COLO668 (cell line): Measurements from ENCODE around the gene RPS15.
A peak's percentile ranks its signal among the peaks of the same experiment; 100 is the strongest.

ENCODE experiments used
- DNase-seq: peaks from one replicate; lab custom pipeline; 2025; ENCODE audit not compliant: unreplicated experiment; lab: John Stamatoyannopoulos, UW

The RPS15 gene

GRCh38 chr19:1481893-1482360 lies 43.7 kb downstream of the RPS15 start:
- peak; percentile 35 for DNase-seq

DNA sequence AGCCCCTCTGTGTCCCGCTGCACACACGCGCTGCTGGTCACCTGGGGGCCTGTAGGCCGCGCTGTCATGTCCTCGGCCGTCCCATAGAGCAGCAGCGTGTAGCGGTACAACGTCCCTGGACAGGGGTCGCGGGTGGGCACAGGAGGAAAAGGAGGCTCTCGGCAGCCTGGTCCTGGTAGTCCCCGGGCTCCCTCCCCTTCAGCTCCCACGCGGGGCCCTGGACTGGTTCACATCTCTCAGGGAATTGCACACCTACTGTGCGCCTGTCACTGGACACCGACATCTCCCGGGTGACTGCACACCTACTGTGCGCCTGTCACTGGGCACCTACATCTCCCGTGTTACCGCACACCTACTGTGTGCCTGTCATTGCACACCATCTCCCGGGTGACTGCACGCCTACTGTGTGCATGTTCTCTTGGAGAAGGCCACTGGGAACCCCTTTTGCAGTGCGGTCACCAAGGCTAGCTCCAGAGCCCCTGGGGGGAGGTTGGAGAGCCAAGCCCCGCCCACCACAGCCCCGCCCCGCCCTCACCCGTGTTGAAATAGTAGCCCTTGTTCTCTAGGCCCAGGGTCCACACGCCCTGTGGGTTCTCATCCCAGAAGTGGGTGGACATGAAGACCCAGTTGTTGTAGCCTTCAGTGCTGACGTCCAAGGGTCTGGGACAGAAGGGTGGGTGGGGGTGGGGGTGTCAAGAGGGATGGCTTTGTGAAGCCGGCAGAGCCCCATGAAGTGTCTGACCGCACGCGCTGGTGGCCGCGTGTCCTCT lies 44.4 kb downstream of the RPS15 start:
- DNase-seq, result no peak

DNA sequence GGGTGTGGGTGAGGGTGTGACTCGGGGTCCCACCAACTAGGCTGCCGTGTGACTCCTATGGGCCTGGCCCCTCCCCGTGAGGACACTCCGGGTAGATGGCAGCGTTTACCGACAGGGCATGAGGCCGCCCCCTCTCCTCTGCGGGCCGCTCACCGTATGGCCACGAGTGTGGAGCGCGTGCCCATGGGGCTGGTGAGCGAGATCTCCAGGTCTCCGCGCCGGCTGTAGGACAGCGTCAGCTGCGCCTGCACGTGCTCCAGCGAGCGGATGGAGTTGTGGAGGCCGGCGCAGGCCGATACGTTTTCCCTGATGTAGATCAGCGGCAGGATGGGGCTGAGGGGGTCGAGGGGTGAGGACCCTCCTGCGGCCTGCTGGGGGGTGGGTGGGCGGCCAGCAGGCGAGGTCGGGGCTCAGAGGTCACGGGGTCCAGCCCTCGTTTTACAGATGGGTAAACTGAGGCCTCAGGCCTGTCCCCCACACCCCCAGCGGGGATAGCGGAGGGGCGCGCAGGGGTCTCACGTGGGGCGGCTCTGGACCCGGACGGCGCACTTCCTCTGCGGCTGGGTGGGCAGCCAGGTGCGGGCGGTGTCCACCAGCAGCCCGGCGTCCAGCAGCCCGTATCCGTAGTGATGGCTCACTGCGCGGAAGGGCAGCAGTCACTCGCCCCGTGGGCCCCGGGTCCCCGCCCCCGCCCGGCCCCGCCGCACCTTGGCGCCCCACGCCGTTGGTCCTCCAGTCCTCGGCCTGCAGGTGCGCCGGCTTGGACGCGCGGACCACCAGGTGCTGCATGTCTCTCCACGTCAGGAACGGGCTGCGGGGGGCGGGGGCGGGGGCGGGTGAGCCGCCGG lies 45.2 kb downstream of the RPS15 start:
- no peak for DNase-seq

DNA sequence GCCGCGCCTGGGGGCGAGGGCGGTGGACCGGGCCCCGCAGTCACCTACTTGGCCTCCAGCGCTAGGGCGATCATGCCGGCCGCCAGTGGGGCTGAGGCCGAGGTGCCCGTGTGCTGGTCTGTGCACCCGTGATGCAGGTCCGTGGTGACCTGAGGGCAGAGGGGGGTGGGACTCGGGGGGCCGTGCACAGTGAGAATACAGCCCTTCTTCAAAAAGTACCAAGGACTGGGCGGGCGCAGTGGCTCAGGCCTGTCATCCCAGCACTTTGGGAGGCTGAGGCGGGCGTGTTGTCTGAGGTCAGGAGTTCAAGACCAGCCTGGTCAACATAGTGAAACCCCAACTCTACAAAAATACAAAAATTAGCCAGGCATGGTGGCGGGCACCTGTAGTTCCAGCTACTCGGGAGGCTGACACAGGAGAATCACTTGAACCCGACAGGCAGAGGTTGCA lies 45.8 kb downstream of the RPS15 start:
- no peak for DNase-seq

DNA sequence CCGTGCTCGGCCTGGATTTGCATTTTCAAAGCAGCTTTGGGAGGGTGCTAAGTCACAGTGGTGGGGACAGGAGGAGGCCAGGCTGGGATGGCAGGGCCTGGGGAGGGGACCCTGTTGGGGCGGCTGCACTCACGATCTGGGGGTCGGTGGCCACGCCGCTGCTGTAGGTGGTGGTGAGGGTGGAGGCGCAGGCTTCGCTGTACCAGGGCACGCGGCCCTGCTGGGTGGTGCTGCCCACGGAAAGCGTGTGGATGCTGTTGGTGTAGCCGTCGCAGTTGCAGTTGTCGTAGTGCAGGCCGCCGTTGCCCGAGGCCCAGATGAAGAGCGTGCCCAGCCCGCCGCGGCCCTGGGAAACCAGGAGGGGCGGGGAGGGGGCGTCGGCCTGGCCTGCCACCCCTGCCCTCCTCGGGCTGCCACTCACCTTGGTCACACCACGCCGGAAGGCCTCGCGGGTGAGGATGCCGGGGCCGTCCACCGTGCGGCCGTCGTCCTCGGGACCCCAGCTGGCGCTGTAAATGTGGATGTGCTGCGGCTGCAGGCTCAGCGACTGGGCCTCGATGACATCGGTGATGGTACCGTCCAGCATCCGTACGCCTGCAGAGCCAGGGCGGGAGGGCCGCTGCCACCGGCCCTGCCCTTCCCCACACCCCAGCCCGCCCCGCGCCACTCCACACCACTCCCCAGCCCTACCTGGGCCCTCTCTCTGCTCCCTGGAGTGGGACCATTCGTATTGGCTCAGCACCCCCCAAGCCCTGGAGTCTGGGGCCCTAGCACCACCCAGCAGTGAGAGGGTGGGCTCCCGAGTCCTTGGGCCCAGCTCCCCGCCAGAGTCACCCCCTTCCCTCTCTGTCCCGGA lies 48.8 kb downstream of the RPS15 start:
- DNase-seq, result no peak

DNA sequence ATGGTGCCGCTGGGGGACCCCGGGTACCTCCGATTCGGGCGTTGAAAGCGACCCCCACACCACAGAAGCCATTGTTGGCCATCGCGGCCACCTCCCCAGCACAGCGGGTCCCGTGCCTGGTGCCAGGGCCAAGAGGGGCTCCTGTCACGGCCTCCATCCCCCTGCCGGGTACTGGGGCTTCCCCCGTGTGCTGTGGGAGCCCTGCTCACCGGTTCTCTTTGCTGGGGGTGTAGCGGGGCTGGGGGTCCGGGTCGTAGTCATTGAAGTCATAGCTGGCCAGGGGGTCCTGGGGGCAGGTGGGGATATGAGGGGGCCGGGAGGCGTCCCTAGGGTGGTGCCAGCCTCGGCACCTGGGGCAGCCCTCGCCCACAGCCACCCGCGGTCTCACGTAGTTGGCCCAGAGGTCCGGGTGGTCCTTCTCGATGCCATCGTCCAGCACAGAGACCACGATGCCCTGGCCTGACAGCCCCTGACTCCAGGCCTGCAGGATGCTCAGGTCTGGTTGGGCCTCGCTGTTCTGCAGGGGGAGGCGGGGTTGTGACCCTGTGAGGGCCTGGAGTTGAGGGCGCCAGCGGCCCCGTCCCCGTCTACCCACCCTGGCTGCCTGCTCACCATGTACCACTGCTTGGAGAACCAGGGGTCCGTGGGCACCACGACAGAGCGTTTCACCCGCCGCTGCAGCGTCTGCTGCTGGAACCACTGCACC lies 49.5 kb downstream of the RPS15 start:
- no peak for DNase-seq

- DNase-seq, result no peak
These were observed 50.0 kb downstream of the RPS15 start for GRCh38 chr19:1488282-1488601.

DNA sequence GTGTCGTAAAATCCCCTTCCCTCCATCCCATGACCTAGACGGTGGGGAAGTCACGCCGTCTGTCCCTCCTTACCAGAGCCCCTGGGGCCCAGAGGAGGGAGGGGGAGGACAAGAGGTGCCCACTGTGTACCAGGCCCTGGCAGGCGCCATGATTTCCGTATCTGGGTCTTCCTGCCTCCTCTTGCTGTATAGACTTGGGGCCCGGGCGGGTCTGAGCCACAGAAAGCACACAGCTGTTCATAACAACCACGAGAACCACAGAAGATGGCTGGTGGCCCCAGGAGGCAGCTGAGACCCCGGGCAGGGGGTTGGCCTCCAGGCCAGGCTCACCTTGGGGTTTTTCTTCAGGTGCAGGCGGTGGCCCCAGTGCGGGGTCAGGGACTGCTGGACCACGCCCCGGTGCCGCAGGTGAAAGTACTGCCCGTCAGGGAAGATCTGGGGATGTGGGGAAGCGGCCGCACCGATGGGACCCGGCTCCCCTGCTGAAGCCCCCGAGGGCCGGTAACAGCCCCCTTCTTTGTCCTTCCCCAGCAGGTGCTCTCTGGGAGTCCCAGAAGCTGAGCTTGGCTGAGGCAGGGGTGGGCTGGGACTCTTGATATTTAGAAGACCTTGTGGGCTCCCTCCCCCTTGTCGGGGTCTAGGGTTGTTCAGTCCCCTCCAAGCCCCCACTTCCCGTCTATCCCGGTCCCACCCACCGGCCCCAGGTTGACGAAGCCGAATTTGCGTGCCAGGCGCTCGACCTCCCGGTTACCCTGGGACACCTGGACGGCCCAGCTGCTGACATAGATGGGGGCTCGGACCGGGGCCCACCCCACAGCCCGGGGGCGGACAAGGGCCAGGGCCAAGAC lies 51.5 kb downstream of the RPS15 start:
- no peak for DNase-seq
